Measurements from ENCODE around the gene TIMM17A. TPM values are rescaled to one million over a fixed set of nuclear protein-coding genes. Genes with fewer than 3 reads are reported as not detected.
"Not testable (repeated sequence)": the region's sequence is repeated elsewhere in the genome, so short reads cannot be mapped to it uniquely, and the experiment has no call there.

The TIMM17A gene
- total RNA-seq, 2 donors from 2014 or later: 40.5 to 93.4 TPM

DNA sequence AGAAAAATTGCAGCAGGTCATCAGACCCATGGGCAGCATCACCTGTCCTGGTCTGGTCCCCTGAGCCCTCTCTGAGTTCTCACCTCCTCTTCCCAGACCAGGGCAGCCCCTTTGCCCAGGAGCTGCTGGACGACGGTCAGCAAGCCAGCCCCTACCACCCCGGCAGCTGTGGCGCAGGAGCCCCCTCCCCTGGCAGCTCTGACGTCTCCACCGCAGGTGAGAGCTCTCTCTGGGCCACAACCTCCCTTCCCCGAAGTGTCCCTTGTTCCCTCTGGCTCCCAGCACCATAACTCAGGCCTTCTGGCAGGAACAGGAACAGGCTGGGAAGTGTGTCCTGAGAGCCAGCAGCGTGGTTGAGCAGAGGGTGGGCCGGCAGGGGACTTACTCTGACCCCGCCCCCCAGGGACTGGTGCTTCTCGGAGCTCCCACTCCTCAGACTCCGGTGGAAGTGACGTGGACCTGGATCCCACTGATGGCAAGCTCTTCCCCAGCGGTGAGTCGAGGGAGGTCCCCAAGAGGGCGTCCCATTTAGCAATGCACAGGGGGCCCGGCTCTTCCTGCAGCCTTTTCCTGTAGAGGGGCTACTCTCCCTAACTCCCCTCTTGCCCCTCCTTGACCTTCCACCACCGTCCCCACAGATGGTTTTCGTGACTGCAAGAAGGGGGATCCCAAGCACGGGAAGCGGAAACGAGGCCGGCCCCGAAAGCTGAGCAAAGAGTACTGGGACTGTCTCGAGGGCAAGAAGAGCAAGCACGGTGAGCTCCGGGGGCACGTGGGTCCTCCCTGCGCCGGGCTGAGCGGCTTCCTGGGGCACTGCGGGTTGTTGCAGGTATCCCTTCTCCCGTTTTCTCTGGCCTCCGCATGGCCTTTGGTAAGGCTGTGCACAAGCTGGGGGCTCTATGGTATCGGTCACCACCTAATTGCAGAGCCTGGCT lies 57.5 kb downstream of the TIMM17A start:
- no peak overlapping the region for H3K4me3 Mint-ChIP-seq
- no peaks in the 10 kb centered on the region for H3K36me3 Mint-ChIP-seq (ENCODE audit: low read depth)
- ATAC-seq (replicated peaks): no peak
- no peak overlapping the region for H3K27ac Mint-ChIP-seq
- peaks cover 4% of the 10 kb centered on the region for H3K27me3 Mint-ChIP-seq
- H3K9me3 Mint-ChIP-seq: no peaks in the 10 kb centered on the region
- H3K4me1 Mint-ChIP-seq: no peaks in the 10 kb centered on the region

DNA sequence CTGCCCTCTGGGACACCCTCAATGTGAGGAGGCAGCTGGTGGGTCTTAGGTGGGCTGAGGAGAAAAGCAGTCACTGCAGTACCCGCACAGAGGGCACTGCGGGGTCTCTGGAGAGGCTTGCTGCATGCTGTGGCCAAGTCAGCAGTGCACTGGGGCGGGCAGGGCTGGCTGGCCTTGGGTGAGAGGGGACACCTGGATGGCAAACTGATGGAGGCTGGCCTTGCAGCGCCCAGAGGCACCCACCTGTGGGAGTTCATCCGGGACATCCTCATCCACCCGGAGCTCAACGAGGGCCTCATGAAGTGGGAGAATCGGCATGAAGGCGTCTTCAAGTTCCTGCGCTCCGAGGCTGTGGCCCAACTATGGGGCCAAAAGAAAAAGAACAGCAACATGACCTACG lies 58.3 kb downstream of the TIMM17A start:
- H3K9me3 Mint-ChIP-seq: no peaks in the 10 kb centered on the region
- no peaks in the 10 kb centered on the region for H3K4me1 Mint-ChIP-seq
- no peak overlapping the region for H3K4me3 Mint-ChIP-seq
- peaks cover 4% of the 10 kb centered on the region for H3K27me3 Mint-ChIP-seq
- H3K27ac Mint-ChIP-seq: no peak overlapping the region
- H3K36me3 Mint-ChIP-seq (ENCODE audit: low read depth): no peaks in the 10 kb centered on the region
- ATAC-seq (replicated peaks): no peak

DNA sequence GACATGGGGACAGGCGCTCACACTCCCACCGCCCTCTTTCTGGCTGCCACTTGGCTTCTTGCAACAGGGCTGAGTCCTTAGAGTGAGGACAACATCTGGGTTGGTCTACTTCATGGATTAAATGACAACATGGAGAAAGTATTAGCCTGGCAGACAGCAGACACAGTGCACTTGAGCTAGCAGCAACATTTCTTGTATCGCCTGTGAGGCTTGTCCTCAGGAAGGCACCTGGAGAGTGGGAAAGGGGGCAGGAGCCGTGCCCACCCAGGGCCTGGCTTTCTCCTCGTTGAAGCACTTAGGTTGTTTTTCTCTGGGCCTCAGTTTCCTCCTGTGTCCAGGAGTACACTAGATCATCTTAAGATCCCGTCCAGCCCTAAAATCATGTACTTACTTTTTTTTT lies 58.8 kb downstream of the TIMM17A start:
- H3K36me3 Mint-ChIP-seq (ENCODE audit: low read depth): no peaks in the 10 kb centered on the region
- no peak overlapping the region for H3K27ac Mint-ChIP-seq
- no peaks in the 10 kb centered on the region for H3K9me3 Mint-ChIP-seq
- H3K4me1 Mint-ChIP-seq: no peaks in the 10 kb centered on the region
- ATAC-seq (replicated peaks): no peak
- H3K27me3 Mint-ChIP-seq: peaks cover 8% of the 10 kb centered on the region
- H3K4me3 Mint-ChIP-seq: no peak overlapping the region

DNA sequence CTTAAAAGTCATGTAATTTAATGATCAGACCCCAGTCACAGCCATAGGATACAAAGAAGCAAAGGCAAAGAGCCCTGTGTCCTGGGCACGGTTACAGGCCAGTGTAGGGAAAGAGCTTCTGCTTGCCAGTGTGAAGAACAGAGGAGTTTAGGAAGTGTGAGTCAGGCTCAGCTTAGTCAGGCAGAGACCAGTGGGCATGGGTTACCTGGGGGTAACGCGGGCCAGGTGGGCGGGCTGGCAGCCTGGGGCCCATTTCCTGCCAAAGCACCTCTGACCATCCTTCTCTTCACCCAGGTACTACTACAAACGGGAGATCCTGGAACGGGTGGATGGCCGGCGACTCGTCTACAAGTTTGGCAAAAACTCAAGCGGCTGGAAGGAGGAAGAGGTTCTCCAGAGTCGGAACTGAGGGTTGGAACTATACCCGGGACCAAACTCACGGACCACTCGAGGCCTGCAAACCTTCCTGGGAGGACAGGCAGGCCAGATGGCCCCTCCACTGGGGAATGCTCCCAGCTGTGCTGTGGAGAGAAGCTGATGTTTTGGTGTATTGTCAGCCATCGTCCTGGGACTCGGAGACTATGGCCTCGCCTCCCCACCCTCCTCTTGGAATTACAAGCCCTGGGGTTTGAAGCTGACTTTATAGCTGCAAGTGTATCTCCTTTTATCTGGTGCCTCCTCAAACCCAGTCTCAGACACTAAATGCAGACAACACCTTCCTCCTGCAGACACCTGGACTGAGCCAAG lies 59.8 kb downstream of the TIMM17A start:
- no peak for ATAC-seq (replicated peaks)
- Mint-ChIP-seq H3K27ac (peak overlapping the region; percentile 33), H3K4me3 (no peak overlapping the region), H3K4me1 (no peaks in the 10 kb centered on the region), H3K27me3 (peaks cover 9% of the 10 kb centered on the region), H3K9me3 (no peaks in the 10 kb centered on the region), H3K36me3 (ENCODE audit: low read depth) (no peaks in the 10 kb centered on the region)

DNA sequence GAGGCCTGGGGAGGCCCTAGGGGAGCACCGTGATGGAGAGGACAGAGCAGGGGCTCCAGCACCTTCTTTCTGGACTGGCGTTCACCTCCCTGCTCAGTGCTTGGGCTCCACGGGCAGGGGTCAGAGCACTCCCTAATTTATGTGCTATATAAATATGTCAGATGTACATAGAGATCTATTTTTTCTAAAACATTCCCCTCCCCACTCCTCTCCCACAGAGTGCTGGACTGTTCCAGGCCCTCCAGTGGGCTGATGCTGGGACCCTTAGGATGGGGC lies 60.3 kb downstream of the TIMM17A start:
- Mint-ChIP-seq H3K4me3 (no peak overlapping the region), H3K36me3 (ENCODE audit: low read depth) (no peaks in the 10 kb centered on the region), H3K27ac (no peak overlapping the region), H3K27me3 (peaks cover 9% of the 10 kb centered on the region), H3K9me3 (no peaks in the 10 kb centered on the region), H3K4me1 (no peaks in the 10 kb centered on the region)
- no peak for ATAC-seq (replicated peaks)

DNA sequence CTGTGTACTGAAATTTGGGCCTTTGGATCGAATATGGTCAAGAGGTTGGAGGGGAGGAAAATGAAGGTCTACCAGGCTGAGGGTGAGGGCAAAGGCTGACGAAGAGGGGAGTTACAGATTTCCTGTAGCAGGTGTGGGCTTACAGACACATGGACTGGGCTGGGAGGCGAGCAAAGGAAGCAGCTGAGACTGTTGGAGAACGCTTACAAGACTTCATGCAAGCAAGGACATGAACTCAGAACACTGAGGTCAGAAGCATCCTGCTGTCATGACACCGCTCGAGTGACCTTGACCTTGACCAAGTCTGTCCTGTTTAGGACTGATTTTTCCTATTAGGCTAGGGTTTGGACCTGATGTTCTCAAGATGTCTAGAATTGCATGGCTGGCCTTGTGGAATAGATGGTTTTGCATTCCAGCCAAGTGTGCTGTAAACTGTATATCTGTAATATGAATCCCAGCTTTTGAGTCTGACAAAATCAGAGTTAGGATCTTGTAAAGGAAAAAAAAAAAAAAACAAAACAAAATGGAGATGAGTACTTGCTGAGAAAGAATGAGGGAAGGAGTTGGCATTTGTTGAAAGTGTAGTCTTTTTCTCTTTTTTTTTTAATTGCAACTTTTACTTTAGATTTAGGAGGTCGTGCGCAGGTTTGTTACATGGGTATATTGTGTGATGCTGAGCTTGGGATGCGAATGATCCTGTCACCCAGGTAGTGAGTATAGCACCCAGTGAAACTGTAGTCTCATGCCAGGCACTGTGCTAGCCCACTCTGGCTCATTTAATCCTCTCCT lies 60.9 kb downstream of the TIMM17A start:
- no peak overlapping the region for H3K4me3 Mint-ChIP-seq
- no peaks in the 10 kb centered on the region for H3K9me3 Mint-ChIP-seq
- ATAC-seq (replicated peaks): no peak
- H3K27ac Mint-ChIP-seq: no peak overlapping the region
- no peaks in the 10 kb centered on the region for H3K4me1 Mint-ChIP-seq
- peaks cover 9% of the 10 kb centered on the region for H3K27me3 Mint-ChIP-seq
- H3K36me3 Mint-ChIP-seq (ENCODE audit: low read depth): no peaks in the 10 kb centered on the region

DNA sequence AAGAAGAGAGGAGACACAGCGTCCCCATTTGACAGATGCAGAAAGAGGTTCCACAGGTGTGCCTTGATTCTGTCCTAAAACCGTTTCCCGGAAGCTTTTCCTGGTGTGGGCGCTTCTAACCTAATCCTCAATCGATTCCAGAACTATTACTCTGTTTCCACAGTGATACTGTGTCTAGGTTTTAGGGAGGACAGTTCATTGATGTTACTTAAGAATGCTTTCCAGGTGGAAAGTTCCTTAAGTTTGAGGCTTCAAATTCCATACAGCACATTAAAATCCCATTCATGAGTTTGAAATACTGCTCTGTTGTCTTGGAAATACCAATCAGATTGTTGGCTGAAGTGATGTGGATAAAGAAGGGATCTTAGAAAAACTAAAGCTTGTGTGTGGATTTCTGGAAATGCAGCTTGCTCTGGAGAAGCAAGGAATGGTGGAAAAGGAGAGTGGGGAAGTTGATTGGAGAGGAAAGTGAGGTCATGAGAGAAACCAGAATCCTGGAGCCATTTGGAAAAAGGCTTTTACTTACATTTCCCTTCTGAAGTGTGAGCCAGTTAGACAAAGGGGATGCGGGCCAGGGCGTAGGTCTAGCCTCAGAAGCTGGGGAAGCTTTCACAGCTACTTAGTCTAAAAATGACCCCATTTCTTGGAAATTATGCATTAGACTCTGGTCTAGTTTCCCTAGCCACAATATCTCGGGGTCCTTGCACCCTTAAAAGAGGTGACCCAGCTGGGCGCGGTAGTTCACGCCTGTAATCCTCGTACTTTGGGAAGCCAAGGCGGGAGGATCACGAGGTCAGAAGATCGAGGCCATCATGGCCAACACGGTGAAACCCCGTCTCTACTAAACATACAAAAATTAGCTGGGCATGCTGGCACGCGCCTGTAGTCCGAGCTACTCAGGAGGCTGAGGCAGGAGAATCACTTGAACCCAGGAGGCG lies 61.8 kb downstream of the TIMM17A start:
- Mint-ChIP-seq H3K9me3 (no peaks in the 10 kb centered on the region), H3K27me3 (peaks cover 13% of the 10 kb centered on the region), H3K27ac (no peak overlapping the region), H3K4me3 (no peak overlapping the region), H3K4me1 (no peaks in the 10 kb centered on the region), H3K36me3 (ENCODE audit: low read depth) (no peaks in the 10 kb centered on the region)
- ATAC-seq (replicated peaks): no peak

DNA sequence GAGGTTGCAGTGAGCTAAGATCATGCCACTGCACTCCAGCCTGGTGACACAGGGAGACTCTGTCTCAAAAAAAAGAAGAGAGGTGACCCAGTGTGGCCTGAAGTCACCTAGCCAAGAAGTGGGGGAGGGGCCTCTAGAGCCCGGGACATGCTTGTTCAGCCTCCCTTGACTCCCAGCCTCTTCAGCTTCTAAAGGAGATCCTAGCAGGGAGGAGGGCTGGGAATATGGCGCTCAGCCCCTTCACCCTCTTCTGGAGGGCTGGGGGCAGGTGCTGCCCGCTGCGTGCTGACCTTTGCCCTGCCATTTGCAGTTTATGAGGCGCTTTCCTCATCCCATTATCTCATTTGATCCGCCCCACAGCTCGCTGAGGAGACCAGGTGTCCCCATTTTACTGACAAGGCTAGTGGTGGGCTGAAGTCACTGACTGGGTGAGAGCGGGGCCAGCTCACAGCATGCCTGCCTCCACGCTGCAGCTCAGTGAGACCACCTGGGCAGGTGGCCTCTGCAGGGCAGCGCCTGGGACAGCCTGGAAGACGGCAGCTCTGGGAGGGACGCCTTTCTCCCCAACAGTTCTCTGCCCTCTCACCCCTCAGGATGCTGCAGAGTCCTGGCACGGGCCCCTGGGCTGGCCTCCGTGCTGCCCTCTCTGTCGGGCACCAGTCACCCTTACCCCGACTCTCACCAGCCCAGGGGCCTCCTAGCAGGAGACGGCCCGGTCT lies 62.6 kb downstream of the TIMM17A start:
- Mint-ChIP-seq H3K27ac (no peak overlapping the region), H3K4me1 (no peaks in the 10 kb centered on the region), H3K36me3 (ENCODE audit: low read depth) (no peaks in the 10 kb centered on the region), H3K4me3 (no peak overlapping the region), H3K27me3 (peaks cover 13% of the 10 kb centered on the region), H3K9me3 (no peaks in the 10 kb centered on the region)
- ATAC-seq (replicated peaks): no peak

DNA sequence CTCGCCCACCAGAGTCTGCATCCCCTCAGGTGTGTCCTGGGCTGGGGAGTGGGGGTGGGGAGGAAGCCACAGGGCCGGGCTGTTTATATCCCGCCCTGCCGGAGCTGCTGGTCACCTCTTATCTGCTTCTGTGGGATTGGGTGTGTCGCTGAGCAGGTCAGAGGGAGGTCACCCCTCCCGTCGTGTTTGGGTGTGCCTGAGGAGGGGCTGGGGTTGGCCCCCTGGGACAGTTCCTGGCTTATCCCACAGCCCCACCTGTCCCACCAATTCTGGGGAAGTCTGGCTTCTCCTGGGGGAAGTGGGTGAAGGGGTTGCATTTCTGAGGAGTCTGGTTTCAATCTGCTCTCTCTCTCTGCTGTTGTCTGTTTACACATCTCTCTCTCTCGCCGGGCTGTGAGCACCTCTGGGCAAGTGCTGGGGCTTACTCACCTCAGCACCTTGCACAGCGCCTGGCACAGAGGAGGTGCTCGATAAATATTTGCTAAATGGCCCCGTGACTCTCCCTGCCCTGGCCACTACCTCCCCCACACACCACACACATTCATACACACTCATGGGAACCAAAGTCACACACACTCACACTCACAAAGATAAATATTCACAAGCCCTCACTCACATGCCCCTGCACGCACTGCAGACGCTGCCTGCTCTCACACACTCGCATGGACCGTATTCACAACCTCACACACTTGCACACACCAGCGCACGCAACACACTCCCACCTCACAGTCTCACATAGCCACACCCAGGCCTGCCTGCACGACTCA lies 63.3 kb downstream of the TIMM17A start:
- H3K4me1 Mint-ChIP-seq: no peaks in the 10 kb centered on the region
- no peak for ATAC-seq (replicated peaks)
- H3K27me3 Mint-ChIP-seq: peaks cover 13% of the 10 kb centered on the region
- no peaks in the 10 kb centered on the region for H3K9me3 Mint-ChIP-seq
- no peak overlapping the region for H3K27ac Mint-ChIP-seq
- H3K4me3 Mint-ChIP-seq: no peak overlapping the region
- no peaks in the 10 kb centered on the region for H3K36me3 Mint-ChIP-seq (ENCODE audit: low read depth)

DNA sequence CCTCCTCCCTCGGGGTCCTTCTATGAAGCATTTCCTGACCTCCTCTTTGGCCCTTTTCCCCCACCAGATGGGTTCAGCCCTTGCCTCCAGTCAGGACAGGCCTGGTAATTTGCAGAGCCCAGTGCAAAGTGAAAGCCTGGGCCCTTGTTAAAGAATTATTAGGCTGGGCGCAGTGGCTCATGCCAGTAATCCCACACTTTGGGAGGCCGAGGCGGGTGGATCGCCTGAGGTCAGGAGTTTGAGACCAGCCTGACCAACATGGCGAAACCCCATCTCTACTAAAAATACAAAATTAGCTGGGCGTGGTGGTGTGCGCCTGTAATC lies 63.9 kb downstream of the TIMM17A start:
- H3K36me3 Mint-ChIP-seq (ENCODE audit: low read depth); H3K4me1 Mint-ChIP-seq; H3K27ac Mint-ChIP-seq; ATAC-seq (replicated peaks); H3K9me3 Mint-ChIP-seq; H3K4me3 Mint-ChIP-seq: not testable (repeated sequence)
- peaks cover 13% of the 10 kb centered on the region for H3K27me3 Mint-ChIP-seq

Data from activated T-helper 17 cell treated with anti-CD3 and anti-CD28 coated beads, Interleukin-2, amount 50 U/mL, for 72 hours (primary cell).